MM.1S (cell line): ENCODE results near the gene MATK.

Source experiments
- DNase-seq: peaks from one replicate; pipeline ENCODE4 v3.0.0-alpha.2; 2015
- H2AFZ ChIP-seq: fragments of 300-600 bp; sonication (generic); 2 replicates; pipeline ENCODE4 v1.6.0; 2016; ENCODE audit warnings: antibody characterized with exemption, low read length
- H3F3A ChIP-seq: fragments of 300-600 bp; sonication (generic); 2 replicates; pipeline ENCODE4 v1.6.1; 2016; ENCODE audit warnings: mild to moderate bottlenecking, antibody characterized with exemption, low read length, moderate library complexity, mixed read lengths; ENCODE audit not compliant: insufficient read depth
- H3K27ac ChIP-seq: fragments of 300-600 bp; sonication (generic); 2 replicates; pipeline ENCODE4 v1.5.1; 2016; ENCODE audit warnings: mild to moderate bottlenecking, low read length
- H3K27me3 ChIP-seq: fragments of 300-600 bp; sonication (generic); replicated peaks from 2 replicates; pipeline ENCODE4 v1.6.0; 2016; ENCODE audit warnings: low read length; ENCODE audit not compliant: insufficient read depth
- H3K36me3 ChIP-seq: fragments of 300-600 bp; sonication (generic); replicated peaks from 2 replicates; pipeline ENCODE4 v1.6.1; 2016; ENCODE audit warnings: mild to moderate bottlenecking, low read length, mixed read lengths; ENCODE audit not compliant: insufficient read depth
- H3K4me1 ChIP-seq: fragments of 300-600 bp; sonication (generic); 2 replicates; pipeline ENCODE4 v1.6.1; 2016; ENCODE audit warnings: low read length, mixed read lengths
- H3K4me2 ChIP-seq: fragments of 300-600 bp; sonication (generic); 2 replicates; pipeline ENCODE4 v1.6.0; 2016; ENCODE audit warnings: low read depth, low read length
- H3K4me3 ChIP-seq: fragments of 300-600 bp; sonication (generic); 2 replicates; pipeline ENCODE4 v1.5.1; 2016; ENCODE audit warnings: low read length, mixed read lengths
- H3K79me2 ChIP-seq: fragments of 300-600 bp; sonication (generic); 2 replicates; pipeline ENCODE4 v1.6.1; 2016; ENCODE audit warnings: mixed run types, low read length, mixed read lengths
- H3K9ac ChIP-seq: fragments of 300-600 bp; sonication (generic); 2 replicates; pipeline ENCODE4 v1.6.1; 2016; ENCODE audit warnings: low read length, mixed read lengths
- H3K9me2 ChIP-seq: fragments of 300-600 bp; sonication (generic); replicated peaks from 2 replicates; pipeline ENCODE4 v1.6.1; 2016; ENCODE audit warnings: mild to moderate bottlenecking, low read length, mixed read lengths; ENCODE audit not compliant: insufficient read depth
- H3K9me3 ChIP-seq: fragments of 300-600 bp; sonication (generic); replicated peaks from 2 replicates; pipeline ENCODE4 v1.6.1; 2016; ENCODE audit warnings: mild to moderate bottlenecking, low read length, mixed read lengths; ENCODE audit not compliant: insufficient read depth
- H4K20me1 ChIP-seq: fragments of 300-600 bp; sonication (generic); 2 replicates; pipeline ENCODE4 v1.6.1; 2016; ENCODE audit warnings: mild to moderate bottlenecking, low read length, moderate library complexity, mixed read lengths; ENCODE audit not compliant: insufficient read depth
- EZH2 ChIP-seq: fragments of 300-600 bp; sonication (generic); optimal IDR thresholded peaks from 2 replicates; pipeline ENCODE3; 2017; ENCODE audit warnings: low read depth, mild to moderate bottlenecking, antibody characterized with exemption, low read length, mixed read lengths
- EZH2phosphoT487 ChIP-seq: fragments of 300-600 bp; sonication (generic); IDR thresholded peaks from 2 replicates; pipeline ENCODE4 v1.6.1; 2018; ENCODE audit warnings: antibody characterized with exemption, low read length
- TF ChIP-seq, protein P1 (sequence below): fragments of 300-600 bp; sonication (generic); IDR thresholded peaks from 2 replicates; pipeline ENCODE4 v1.5.1; 2016; ENCODE audit warnings: antibody characterized with exemption, low read length, mixed read lengths

MATK gene

DNA sequence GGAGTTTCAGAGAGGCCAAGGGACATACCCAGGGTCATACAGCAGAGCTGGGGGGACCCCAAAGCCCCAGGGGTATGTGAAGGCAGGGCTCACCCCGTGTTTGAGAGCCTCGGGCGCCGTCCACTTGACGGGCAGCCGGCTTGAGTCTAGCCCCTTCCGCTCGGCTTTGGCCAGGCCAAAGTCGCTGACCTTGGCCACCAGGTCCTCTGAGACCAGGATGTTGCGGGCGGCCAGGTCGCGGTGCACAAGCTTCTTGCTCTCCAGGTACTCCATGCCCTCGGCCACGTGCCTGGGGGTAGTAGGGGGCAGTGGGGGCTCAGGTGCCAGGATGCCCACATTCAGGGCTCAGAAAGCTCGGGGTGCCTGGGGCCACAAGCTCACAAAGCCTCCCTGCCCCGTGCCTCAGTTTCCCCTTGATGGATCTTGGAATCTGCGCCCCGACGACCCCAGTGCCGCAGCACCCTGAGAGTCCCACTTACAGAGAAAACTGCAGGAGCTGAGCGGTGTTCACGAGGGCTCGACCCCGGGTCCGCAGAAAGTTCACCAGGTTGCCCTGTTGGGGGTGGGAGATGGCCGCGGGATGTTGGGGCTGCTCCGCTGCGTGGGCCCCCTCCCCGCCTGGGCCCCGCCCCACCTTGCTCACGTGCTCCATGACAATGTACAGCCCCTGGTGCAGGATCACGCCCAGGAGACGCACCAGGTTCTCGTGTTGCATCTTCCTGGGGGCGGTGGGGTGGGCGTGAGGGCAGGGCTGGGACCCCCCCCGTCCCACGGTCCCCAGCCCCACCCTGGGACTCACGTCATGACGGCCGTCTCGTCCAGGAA lies 7.1 kb downstream of the MATK start:
- H3K9me3 ChIP-seq = no peaks in the 10 kb centered on the region
- H3K4me3 ChIP-seq = no peak overlapping the region
- H3K4me1 ChIP-seq = no peaks in the 10 kb centered on the region

DNA sequence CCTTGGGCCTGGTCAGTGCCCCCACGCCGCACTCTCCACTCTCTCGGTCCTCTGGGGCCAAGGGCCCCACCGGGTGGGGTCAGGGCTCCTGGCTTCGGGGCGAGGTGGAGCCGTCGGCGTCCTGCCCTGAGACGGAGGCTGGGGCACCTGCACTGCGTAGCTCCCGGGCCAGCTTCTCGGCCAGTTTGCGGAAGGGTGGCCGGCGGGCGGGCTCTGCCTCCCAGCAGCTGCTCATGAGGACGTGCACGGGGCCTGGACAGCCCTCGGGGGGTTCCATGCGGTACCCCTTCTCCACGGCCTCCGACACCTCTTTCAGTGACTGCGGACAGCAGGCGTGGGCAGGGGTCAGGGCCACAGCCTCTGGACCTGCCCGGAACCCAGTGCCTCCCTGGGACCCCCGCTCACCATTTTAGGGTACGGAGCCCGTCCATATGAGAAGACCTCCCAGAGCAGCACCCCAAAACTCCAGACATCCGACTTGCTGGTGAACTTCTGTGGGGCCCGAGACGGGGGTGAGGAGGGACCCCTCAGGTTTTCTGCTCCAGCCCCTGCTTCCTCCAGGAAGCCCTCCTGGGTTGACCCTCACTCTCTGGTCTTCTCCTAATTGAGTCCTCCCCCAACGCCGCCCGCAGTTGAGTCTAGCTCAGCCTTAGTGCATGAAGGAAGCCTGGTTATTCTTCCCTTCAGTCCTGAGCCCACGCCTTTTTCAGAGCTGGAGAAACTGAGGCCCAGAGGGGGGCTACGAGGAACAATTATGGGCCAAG lies 7.9 kb downstream of the MATK start:
- H3K79me2 ChIP-seq = no peaks in the 10 kb centered on the region
- H2AFZ ChIP-seq = no peak overlapping the region
- H3K4me2 ChIP-seq = no peak overlapping the region
- H3K4me3 ChIP-seq = no peak overlapping the region
- peaks cover 51% of the 10 kb centered on the region for H3K27me3 ChIP-seq
- no peak for DNase-seq
- no peaks in the 10 kb centered on the region for H3K9me3 ChIP-seq
- H3K9ac ChIP-seq = no peak overlapping the region
- H3K9me2 ChIP-seq = no peaks in the 10 kb centered on the region
- H4K20me1 ChIP-seq = no peaks in the 10 kb centered on the region
- no peaks in the 10 kb centered on the region for H3K36me3 ChIP-seq
- TF ChIP-seq EZH2phosphoT487 (no peak), EZH2 (no peak)
- no peak overlapping the region for H3K27ac ChIP-seq
- H3K4me1 ChIP-seq = no peaks in the 10 kb centered on the region
- H3F3A ChIP-seq = no peaks in the 10 kb centered on the region

More for the DNA sequence above, 7.1 kb downstream of the MATK start:
- Histone ChIP-seq H3K27me3 (peaks cover 49% of the 10 kb centered on the region), H3K36me3 (no peaks in the 10 kb centered on the region), H3F3A (no peaks in the 10 kb centered on the region), H2AFZ (no peak overlapping the region), H3K4me2 (no peak overlapping the region), H3K79me2 (no peaks in the 10 kb centered on the region), H3K27ac (no peak overlapping the region), H3K9me2 (no peaks in the 10 kb centered on the region), H4K20me1 (no peaks in the 10 kb centered on the region), H3K9ac (no peak overlapping the region)
- DNase-seq = no peak
- TF ChIP-seq EZH2 = no peak

DNA sequence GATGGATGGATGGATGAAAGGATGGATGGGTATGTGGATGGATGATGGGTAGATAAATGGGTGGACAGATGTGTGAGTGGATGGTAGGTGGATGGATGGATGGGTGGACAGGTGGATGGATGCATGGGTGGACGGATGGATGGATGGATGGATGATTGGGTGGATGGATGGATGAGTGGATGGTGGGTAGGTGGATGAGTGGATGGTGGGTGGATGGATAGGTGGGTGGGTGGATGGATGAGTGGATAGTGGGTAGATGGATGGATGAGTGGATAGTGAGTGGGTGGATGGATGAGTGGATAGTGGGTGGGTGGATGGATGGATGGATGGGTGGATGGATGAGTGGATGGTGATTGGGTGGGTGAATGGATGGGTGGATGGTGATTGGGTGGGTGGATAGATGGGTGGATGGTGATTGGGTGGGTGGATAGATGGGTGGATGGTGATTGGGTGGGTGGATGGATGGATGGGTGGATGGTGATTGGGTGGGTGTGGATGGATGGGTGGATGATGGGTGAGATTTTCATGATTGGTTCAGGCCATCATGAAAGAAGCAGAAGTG lies 9.6 kb downstream of the MATK start:
- Histone ChIP-seq H3K4me2 (no peak overlapping the region), H3K9me2 (no peaks in the 10 kb centered on the region), H3K4me1 (no peaks in the 10 kb centered on the region), H3F3A (no peaks in the 10 kb centered on the region), H3K4me3 (no peak overlapping the region), H4K20me1 (no peaks in the 10 kb centered on the region), H3K9ac (no peak overlapping the region), H3K27ac (no peak overlapping the region), H2AFZ (no peak overlapping the region), H3K9me3 (no peaks in the 10 kb centered on the region), H3K79me2 (no peaks in the 10 kb centered on the region), H3K27me3 (peaks cover 50% of the 10 kb centered on the region), H3K36me3 (no peaks in the 10 kb centered on the region)
- DNase-seq = no peak
- TF ChIP-seq EZH2 (no peak), EZH2phosphoT487 (no peak)
- TF ChIP-seq, protein P1, sequence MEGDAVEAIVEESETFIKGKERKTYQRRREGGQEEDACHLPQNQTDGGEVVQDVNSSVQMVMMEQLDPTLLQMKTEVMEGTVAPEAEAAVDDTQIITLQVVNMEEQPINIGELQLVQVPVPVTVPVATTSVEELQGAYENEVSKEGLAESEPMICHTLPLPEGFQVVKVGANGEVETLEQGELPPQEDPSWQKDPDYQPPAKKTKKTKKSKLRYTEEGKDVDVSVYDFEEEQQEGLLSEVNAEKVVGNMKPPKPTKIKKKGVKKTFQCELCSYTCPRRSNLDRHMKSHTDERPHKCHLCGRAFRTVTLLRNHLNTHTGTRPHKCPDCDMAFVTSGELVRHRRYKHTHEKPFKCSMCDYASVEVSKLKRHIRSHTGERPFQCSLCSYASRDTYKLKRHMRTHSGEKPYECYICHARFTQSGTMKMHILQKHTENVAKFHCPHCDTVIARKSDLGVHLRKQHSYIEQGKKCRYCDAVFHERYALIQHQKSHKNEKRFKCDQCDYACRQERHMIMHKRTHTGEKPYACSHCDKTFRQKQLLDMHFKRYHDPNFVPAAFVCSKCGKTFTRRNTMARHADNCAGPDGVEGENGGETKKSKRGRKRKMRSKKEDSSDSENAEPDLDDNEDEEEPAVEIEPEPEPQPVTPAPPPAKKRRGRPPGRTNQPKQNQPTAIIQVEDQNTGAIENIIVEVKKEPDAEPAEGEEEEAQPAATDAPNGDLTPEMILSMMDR = no peak

DNA sequence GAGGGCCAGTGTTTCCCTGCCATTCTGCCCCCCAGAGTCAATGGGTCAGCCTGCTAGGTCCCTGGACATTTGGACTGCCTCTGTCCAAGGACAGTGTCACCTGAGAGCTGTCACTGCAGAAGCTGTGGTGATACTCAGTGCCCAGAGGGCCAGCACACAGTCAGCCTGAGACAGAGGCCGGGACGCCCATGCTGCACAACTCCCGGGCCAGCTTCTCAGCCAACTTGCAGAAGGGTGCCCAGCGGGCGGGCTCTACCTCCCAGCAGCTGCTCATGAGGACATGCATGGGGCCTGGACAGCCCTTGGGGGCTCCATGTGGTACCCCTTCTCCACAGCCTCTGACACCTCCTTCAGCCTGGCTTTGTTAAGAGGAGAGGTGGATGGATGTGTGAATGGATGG lies 10.3 kb downstream of the MATK start:
- H3K9me2 ChIP-seq = no peaks in the 10 kb centered on the region
- no peak overlapping the region for H2AFZ ChIP-seq
- no peak for DNase-seq
- H3K27ac ChIP-seq = no peak overlapping the region
- H3F3A ChIP-seq = no peaks in the 10 kb centered on the region
- H3K36me3 ChIP-seq = no peaks in the 10 kb centered on the region
- H3K27me3 ChIP-seq = peaks cover 42% of the 10 kb centered on the region
- no peak overlapping the region for H3K4me3 ChIP-seq
- H3K79me2 ChIP-seq = no peaks in the 10 kb centered on the region
- no peaks in the 10 kb centered on the region for H3K9me3 ChIP-seq
- H3K4me2 ChIP-seq = no peak overlapping the region
- H4K20me1 ChIP-seq = no peaks in the 10 kb centered on the region
- no peak overlapping the region for H3K9ac ChIP-seq
- TF ChIP-seq EZH2phosphoT487 = no peak
- no peak for TF ChIP-seq EZH2
- TF ChIP-seq, protein P1 = no peak
- H3K4me1 ChIP-seq = no peaks in the 10 kb centered on the region
